HL-60 (cell line): ENCODE measurements around the gene OPRL1.

ENCODE experiments used
- CTCF ChIP-seq: IDR thresholded peaks from one replicate; pipeline ENCODE4 v1.5.1; 2011; ENCODE audit warnings: low read length, control low read depth, inconsistent platforms; ENCODE audit not compliant: insufficient read depth
- REST ChIP-seq: IDR thresholded peaks from 2 replicates; pipeline ENCODE4 v1.6.1; 2012; ENCODE audit warnings: low read depth; ENCODE audit not compliant: insufficient replicate concordance

- TF ChIP-seq CTCF (no peak), REST (no peak)
Observed at GRCh38 chr20:64133951-64134407, 54.1 kb downstream of the OPRL1 start.
